ENCODE measurements around the gene GPRASP2.
A peak's percentile ranks its signal among the peaks of the same experiment; 100 is the strongest.

Gene GPRASP2

DNA sequence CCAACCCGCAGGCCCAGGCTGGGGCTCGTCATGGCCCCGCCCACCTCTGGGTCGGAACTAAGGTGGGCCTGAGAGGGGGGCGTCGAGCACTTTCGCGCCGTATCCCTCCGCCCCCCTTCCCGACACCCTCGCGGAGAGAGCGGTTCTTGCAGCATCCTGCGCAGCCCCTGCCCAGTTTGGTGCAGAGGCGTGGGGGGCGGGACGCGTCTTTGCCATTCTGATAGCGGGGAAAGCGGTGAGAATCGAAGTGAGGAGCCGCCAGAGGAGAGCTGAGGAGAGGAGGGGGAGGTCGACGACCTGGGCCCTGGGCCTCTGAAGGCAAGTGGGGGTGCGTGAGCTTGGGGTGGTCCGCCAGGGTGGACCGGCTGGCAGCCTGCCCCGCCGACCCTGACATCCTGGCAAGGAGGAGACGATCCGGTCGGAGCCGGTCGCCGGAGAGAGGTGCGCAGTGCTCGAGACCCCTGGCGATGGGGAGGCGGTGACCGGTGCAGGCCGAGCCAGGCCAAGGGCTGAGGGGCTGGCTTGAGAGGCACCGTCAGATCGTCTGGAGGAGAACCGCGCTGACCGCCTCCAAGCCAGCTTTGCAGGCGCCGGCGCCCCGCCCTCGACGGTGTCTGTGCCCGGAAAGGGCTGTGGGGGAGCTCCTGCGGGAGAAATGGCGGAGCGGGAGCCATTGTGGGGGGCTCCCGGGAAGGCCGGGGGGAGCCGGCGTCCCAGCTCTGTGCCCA, 33.8 kb downstream of the GPRASP2 start:
- peak; percentile 1 for DNase-seq

DNA sequence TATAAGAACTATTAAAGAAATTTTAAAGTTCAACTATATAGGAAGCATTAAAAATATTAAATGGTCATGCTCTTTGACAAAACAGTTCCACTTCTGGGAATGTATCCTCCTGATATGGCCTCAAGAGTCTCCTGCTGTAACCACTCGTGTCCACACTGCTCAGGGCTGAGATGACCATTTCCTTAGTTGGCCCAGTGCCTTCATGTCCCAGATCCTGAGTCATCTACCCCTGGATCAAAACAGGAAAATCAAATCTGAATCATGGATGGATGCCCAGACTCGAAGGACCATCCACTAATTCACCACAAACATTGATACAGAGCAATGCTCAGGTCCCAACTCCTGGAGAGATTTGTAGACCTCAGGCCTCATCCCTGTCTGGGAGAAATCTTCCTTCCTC, 53.0 kb downstream of the GPRASP2 start:
- DNase-seq = no peak

GRCh38 chrX:102765809-102766208, 53.6 kb downstream of the GPRASP2 start:
- DNase-seq = no peak

DNA sequence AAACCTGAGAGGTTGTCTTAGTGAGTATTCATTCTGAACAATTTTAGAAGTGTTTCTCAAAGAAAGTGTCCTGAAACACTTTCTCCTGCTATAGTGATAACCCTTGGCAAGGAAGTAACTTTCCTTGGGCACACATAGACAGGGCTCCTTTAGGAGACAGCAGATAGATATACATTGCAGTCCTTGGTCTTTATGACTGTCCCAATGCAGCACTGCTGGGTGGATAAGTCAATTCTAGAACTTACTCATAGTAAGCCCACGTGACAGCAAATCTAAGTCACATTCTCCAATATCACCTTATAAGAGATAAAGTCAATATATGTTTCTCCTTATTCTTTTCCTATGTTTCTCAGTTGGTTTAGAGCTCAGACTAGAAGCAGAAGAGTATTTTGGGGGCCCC, 55.0 kb downstream of the GPRASP2 start:
- no peak for DNase-seq

All from NCI-H69 (cell line).